Astrocyte of the spinal cord (primary cell): Measurements from ENCODE around the gene AOAH.

Source experiments
- DNase-seq: peaks from one replicate; pipeline ENCODE4 v3.0.0; 2011; ENCODE audit warnings: low read depth, low spot score
- H3K4me3 ChIP-seq: 2 replicates; pipeline ENCODE4 v1.5.1; 2011; ENCODE audit warnings: low read depth, mild to moderate bottlenecking, low read length, moderate library complexity
- in situ Hi-C: cut with HindIII; loops from 2 replicates; pipeline ENCODE4 v1.10.0; 2017; ENCODE audit warnings: low sequenced_read_pairs
- TF ChIP-seq, protein P1 (sequence below): IDR thresholded peaks from 2 replicates; pipeline ENCODE4 v1.5.1; 2012; ENCODE audit warnings: low read depth, mild to moderate bottlenecking, low read length, inconsistent platforms

The AOAH gene

DNA sequence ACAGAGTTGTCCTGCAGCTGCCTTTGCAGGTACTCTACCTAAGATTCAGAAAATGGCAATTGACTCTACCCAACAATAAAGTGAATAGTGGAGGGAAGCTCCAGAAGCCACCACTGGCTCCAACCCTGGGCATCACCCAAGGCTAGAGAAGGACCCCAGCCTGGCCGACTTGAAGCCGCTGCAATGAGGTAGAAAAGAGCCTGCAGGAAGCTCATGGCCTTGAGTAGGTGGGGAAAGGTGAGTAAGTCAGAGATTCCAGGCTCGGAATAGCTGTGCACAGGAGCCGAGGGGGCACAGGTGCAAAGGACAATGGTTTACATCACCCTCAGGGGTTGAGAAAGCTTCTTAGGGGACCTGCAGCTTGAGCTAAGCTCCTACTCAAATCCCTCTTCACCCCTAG is 83.6 kb downstream of the AOAH start:
- no peak for DNase-seq
- TF ChIP-seq, protein P1, sequence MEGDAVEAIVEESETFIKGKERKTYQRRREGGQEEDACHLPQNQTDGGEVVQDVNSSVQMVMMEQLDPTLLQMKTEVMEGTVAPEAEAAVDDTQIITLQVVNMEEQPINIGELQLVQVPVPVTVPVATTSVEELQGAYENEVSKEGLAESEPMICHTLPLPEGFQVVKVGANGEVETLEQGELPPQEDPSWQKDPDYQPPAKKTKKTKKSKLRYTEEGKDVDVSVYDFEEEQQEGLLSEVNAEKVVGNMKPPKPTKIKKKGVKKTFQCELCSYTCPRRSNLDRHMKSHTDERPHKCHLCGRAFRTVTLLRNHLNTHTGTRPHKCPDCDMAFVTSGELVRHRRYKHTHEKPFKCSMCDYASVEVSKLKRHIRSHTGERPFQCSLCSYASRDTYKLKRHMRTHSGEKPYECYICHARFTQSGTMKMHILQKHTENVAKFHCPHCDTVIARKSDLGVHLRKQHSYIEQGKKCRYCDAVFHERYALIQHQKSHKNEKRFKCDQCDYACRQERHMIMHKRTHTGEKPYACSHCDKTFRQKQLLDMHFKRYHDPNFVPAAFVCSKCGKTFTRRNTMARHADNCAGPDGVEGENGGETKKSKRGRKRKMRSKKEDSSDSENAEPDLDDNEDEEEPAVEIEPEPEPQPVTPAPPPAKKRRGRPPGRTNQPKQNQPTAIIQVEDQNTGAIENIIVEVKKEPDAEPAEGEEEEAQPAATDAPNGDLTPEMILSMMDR: no peak
- H3K4me3 ChIP-seq: no peak overlapping the region
- in situ Hi-C loops: no loop called here

DNA sequence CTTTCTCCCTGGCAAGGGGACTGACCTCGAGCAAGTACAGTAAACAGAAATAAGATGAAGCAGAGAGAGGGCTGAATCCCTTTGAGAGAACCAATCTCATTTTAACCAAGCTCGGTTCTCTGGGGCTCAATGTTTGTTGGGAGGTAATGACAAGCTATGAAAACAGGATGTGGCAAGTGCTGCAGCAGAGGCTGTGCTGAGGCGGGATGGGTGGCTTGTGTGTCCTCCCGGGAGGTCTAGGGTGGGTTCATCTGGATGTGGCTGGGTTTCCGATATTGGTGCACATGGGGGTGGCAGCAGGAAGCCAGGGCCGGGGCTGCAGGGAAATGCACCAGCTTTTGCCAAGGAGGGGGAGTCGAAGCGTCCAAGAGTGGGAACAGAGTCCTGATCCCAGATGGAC is 84.5 kb downstream of the AOAH start:
- DNase-seq: no peak
- H3K4me3 ChIP-seq: no peak overlapping the region
- in situ Hi-C loops: no loop called here
- TF ChIP-seq, protein P1: no peak

DNA sequence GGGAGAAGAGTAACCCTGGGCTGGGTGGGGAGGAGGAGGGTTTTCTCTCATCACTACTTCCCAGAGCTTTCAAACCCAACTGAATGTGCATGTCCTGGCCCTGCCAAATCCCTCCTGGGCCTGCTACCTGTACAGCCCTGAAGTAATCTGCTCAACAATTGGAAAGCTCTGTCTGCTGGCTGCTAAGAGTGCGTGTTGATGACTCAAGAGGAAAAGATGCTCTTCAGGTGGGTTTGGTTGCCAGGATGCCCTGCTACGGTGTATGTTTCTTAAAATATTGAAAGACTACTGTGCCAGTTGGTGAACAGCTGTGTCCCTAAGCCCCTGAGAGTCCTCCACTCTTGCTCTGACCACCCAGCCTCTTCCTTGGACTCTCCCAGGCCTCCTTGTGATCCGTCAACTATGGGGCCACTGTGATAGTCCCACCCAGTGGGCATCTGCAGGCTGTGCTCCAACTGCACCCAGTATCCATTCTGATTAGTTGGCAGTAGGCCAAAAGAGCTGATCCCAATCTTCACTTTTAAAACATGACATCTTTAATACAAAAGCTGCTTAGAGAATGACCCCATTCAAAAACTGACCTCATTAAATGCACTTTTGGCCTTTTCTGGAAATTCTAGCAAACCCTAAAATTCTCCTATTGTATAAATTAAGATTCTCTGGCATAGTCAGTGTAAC is 85.6 kb downstream of the AOAH start:
- H3K4me3 ChIP-seq: no peak overlapping the region
- in situ Hi-C loops: no loop called here
- DNase-seq: no peak
- TF ChIP-seq, protein P1: no peak

GRCh38 chr7:36638140-36638539 is 86.2 kb downstream of the AOAH start:
- in situ Hi-C loops: no loop called here
- TF ChIP-seq, protein P1: no peak
- no peak overlapping the region for H3K4me3 ChIP-seq
- DNase-seq: no peak

- no peak overlapping the region for H3K4me3 ChIP-seq
- in situ Hi-C loops: no loop called here
- no peak for DNase-seq
- TF ChIP-seq, protein P1: no peak
Observed at GRCh38 chr7:36637417-36637816, 86.9 kb downstream of the AOAH start.

- in situ Hi-C loops: no loop called here
- no peak for DNase-seq
- H3K4me3 ChIP-seq: no peak overlapping the region
- TF ChIP-seq, protein P1: no peak
Observed at GRCh38 chr7:36636126-36636525, 88.2 kb downstream of the AOAH start.
